ENCODE data around the gene BRI3. TPM values are rescaled to one million over a fixed set of nuclear protein-coding genes. Genes with fewer than 3 reads are reported as not detected.

BRI3 gene
- total RNA-seq, 1 experiment from 2014 or later, result 344 TPM

DNA sequence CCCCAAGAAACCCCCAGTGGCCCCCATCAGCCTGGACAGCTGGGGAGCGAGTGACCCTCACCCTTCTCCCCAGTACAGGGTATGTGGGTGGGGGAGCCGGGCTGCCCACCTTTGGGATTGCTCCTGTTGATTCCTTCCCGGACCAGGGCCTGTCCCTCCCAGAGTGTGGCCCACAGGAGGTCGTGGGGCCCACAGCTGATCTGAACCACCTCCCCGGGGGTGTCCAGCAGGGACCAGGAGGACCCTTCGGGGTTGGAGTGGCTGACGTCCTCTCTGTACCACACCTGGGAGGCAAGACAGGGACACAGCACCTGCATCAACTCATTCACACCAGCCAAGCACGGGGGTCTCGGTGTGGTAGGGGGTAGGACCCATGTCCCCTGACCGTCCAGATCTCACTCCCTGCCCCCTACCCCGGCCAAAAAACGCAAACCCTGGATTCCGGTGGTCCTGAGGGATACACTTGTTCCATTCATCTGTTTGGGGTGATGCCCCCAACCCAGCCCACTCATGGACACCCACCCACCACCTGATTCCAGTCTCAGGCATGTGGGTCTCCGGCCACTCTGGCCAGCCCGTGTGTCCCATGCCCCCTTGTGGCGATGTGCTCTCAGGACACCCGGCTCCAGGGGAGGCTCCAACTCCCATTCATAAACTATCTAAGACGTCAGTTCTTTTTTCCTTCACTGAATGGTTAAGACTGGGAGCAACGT lies 40.4 kb upstream of the BRI3 start:
- H3K4me1 ChIP-seq (ENCODE audit: control insufficient read depth, insufficient read depth, low read length), result no peaks in the 10 kb centered on the region
- DNase-seq (ENCODE audit: low read depth, low spot score), result peak; percentile 28
- peak; percentile 87 for ATAC-seq
- H3K36me3 ChIP-seq (ENCODE audit: control insufficient read depth, insufficient read depth, low read length), result no peaks in the 10 kb centered on the region
- in situ Hi-C loops (cut with HindIII; ENCODE audit: low pct_unique_long_range_greater_than_20kb, low sequenced_read_pairs), result no loop called here
- no peak overlapping the region for H3K4me3 ChIP-seq (ENCODE audit: low read depth in 2 of 2, low read length in 2 of 2)
- no peak for TF ChIP-seq TCF7L2 (IDR thresholded peaks at IDR 0.05; ENCODE audit: low read depth, low read length)
- TF ChIP-seq, protein P1, sequence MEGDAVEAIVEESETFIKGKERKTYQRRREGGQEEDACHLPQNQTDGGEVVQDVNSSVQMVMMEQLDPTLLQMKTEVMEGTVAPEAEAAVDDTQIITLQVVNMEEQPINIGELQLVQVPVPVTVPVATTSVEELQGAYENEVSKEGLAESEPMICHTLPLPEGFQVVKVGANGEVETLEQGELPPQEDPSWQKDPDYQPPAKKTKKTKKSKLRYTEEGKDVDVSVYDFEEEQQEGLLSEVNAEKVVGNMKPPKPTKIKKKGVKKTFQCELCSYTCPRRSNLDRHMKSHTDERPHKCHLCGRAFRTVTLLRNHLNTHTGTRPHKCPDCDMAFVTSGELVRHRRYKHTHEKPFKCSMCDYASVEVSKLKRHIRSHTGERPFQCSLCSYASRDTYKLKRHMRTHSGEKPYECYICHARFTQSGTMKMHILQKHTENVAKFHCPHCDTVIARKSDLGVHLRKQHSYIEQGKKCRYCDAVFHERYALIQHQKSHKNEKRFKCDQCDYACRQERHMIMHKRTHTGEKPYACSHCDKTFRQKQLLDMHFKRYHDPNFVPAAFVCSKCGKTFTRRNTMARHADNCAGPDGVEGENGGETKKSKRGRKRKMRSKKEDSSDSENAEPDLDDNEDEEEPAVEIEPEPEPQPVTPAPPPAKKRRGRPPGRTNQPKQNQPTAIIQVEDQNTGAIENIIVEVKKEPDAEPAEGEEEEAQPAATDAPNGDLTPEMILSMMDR (IDR thresholded peaks at IDR 0.05), result peak; percentile 94
- CTCF ChIA-PET, result no interaction called here
- H3K27me3 ChIP-seq (ENCODE audit: control insufficient read depth, insufficient read depth, low read length), result no peaks in the 10 kb centered on the region
- H3K9me3 ChIP-seq (ENCODE audit: control insufficient read depth, insufficient read depth, low read depth, low read length), result no peaks in the 10 kb centered on the region
- no peak overlapping the region for H3K27ac ChIP-seq (ENCODE audit: low read length)
- no TSS peak for BruUV-seq (replicated peaks)
- POLR2A ChIA-PET, result no interaction called here
- intact Hi-C loops (cut with micrococcal nuclease; ENCODE audit: unreplicated experiment), result no loop called here

DNA sequence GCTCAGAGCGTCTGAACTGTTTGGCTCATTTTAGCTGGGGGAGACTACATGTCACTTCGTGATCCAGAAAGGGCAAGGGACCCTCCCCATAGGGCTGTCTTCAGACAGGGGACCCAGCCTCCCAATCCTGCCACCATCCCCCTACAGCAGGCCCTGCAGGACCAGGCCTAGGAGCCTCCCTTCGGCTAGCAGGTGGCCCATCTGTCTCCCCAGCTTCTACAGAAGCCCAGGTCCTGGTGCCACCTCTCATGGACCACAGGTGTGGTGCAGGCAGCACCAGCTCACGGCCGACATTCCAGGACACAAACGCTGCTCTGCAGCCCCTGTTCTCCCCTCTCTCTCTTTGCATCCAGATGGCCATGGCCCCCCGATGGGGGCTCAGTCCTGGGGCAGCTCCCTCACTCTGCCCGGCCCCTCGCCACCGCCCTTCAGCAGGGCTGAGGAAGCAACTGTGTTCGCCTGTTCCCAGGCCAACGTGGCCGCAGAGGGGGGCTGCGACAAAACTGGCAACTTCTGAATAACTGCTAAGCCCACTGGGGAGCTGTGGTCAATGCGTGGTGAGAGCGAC lies 39.7 kb upstream of the BRI3 start:
- Histone ChIP-seq H3K4me3 (ENCODE audit: low read depth in 2 of 2, low read length in 2 of 2) (no peak overlapping the region), H3K27ac (ENCODE audit: low read length) (no peak overlapping the region), H3K36me3 (ENCODE audit: control insufficient read depth, insufficient read depth, low read length) (no peaks in the 10 kb centered on the region), H3K27me3 (ENCODE audit: control insufficient read depth, insufficient read depth, low read length) (no peaks in the 10 kb centered on the region), H3K4me1 (ENCODE audit: control insufficient read depth, insufficient read depth, low read length) (no peaks in the 10 kb centered on the region), H3K9me3 (ENCODE audit: control insufficient read depth, insufficient read depth, low read depth, low read length) (no peaks in the 10 kb centered on the region)
- peak; percentile 44 for ATAC-seq
- ChIA-PET POLR2A (no interaction called here), CTCF (no interaction called here)
- in situ Hi-C loops (cut with HindIII; ENCODE audit: low pct_unique_long_range_greater_than_20kb, low sequenced_read_pairs) (no loop called here), intact Hi-C loops (cut with micrococcal nuclease; ENCODE audit: unreplicated experiment) (no loop called here)
- no TSS peak for BruUV-seq (replicated peaks)
- DNase-seq (ENCODE audit: low read depth, low spot score), result no peak
- TF ChIP-seq, protein P1 (IDR thresholded peaks at IDR 0.05), result peak; percentile 58
- no peak for TF ChIP-seq TCF7L2 (IDR thresholded peaks at IDR 0.05; ENCODE audit: low read depth, low read length)

DNA sequence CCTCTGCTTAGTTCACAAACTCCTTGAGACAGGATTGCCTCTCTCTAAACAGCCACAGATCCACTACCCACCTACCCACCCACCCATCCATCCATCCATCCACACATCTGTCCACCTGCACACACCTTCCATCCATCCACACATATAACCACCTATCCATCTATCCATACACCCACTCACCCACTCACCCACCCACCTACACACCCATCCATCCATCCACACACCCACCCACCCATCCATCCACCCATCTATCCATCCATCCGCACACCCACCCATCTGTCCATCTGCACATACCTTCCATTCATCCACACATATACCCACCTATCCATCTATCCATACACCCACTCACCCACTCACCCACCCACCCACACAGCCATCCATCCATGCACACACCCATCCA lies 39.1 kb upstream of the BRI3 start:
- no peaks in the 10 kb centered on the region for H3K27me3 ChIP-seq (ENCODE audit: control insufficient read depth, insufficient read depth, low read length)

More for the DNA sequence above, 39.1 kb upstream of the BRI3 start:
- ATAC-seq, result no peak
- POLR2A ChIA-PET, result no interaction called here
- no peak overlapping the region for H3K27ac ChIP-seq (ENCODE audit: low read length)
- H3K4me1 ChIP-seq (ENCODE audit: control insufficient read depth, insufficient read depth, low read length), result no peaks in the 10 kb centered on the region
- H3K9me3 ChIP-seq (ENCODE audit: control insufficient read depth, insufficient read depth, low read depth, low read length), result no peaks in the 10 kb centered on the region
- H3K36me3 ChIP-seq (ENCODE audit: control insufficient read depth, insufficient read depth, low read length), result no peaks in the 10 kb centered on the region
- in situ Hi-C loops (cut with HindIII; ENCODE audit: low pct_unique_long_range_greater_than_20kb, low sequenced_read_pairs), result no loop called here
- no peak overlapping the region for H3K4me3 ChIP-seq (ENCODE audit: low read depth in 2 of 2, low read length in 2 of 2)
- TF ChIP-seq SIN3A (IDR thresholded peaks at IDR 0.05; ENCODE audit: borderline replicate concordance, insufficient read depth, low read depth, low read length), result no peak
- TF ChIP-seq, protein P1 (IDR thresholded peaks at IDR 0.05), result no peak
- TF ChIP-seq, protein P2, sequence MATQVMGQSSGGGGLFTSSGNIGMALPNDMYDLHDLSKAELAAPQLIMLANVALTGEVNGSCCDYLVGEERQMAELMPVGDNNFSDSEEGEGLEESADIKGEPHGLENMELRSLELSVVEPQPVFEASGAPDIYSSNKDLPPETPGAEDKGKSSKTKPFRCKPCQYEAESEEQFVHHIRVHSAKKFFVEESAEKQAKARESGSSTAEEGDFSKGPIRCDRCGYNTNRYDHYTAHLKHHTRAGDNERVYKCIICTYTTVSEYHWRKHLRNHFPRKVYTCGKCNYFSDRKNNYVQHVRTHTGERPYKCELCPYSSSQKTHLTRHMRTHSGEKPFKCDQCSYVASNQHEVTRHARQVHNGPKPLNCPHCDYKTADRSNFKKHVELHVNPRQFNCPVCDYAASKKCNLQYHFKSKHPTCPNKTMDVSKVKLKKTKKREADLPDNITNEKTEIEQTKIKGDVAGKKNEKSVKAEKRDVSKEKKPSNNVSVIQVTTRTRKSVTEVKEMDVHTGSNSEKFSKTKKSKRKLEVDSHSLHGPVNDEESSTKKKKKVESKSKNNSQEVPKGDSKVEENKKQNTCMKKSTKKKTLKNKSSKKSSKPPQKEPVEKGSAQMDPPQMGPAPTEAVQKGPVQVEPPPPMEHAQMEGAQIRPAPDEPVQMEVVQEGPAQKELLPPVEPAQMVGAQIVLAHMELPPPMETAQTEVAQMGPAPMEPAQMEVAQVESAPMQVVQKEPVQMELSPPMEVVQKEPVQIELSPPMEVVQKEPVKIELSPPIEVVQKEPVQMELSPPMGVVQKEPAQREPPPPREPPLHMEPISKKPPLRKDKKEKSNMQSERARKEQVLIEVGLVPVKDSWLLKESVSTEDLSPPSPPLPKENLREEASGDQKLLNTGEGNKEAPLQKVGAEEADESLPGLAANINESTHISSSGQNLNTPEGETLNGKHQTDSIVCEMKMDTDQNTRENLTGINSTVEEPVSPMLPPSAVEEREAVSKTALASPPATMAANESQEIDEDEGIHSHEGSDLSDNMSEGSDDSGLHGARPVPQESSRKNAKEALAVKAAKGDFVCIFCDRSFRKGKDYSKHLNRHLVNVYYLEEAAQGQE (IDR thresholded peaks at IDR 0.05; ENCODE audit: insufficient read depth in 1 of 2, low read depth in 2 of 2, low read length in 1 of 2), result no peak
- intact Hi-C loops (cut with micrococcal nuclease; ENCODE audit: unreplicated experiment), result no loop called here
- DNase-seq (ENCODE audit: low read depth, low spot score), result no peak
- BruUV-seq (replicated peaks), result no TSS peak
- CTCF ChIA-PET, result no interaction called here
